ENCODE measurements around the gene B3GAT1.

B3GAT1 gene

DNA sequence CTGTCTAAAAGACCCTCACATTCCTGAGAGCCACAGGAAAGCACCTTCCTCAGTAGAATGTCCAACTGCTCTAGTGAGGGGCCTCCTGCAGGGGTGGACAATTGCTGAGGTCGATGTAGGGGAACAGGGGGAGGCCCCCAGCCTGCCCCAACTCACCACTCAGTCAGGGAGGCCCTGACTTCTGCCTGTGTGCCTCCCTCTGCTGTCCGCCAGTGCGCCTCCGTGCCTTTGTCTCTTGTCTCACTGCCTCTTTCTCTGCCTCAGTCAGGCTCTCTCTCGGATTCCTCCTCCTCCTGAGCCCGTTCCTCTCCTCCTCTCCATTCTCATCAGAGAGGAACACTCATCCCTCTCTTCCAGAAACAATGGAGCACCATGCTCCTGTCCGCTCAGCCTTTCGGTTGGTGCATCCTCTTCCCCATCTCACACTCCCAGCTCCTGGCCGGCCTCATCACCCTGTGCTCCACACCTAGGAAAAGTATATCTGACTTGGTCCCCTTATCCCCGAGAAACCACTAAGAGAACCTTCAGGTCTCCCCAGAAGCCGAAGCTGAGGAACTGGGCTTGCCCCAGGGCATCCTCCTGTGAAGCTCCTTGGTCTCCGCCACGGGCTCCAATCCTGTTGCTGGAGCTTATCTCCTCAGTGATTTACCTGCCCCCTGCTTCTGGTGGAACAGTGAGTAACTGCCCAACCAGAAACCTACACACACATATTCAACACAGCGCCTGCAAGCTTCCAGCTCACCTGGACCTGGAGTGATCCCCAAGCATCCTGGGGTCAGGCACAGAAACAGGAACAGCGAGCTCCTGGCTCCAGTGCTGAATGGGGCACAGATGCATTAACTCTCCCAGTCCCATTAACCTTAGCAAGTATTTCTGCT, 2.3 kb downstream of the B3GAT1 start:
- no peak for DNase-seq (ENCODE audit: low read depth in 2 of 2)

DNA sequence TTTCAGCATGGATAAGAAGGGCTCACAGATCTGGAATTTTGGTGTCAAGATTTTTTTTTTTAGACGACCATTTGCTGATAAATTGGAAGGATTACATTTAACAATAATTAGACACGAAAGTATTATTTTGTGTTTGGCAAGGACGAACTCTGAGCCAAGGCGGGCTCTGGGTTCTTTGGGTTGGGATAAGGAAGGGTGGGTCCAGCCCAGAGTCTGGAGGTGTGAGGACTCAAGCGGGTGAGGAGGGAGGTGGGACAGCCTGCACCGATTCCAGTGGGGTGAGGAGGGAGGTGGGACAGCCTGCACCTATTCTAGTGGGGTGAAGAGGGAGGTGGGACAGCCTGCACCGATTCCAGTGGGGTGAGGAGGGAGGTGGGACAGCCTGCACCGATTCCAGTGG, 4.1 kb downstream of the B3GAT1 start:
- DNase-seq (ENCODE audit: low read depth in 2 of 2) = no peak

DNA sequence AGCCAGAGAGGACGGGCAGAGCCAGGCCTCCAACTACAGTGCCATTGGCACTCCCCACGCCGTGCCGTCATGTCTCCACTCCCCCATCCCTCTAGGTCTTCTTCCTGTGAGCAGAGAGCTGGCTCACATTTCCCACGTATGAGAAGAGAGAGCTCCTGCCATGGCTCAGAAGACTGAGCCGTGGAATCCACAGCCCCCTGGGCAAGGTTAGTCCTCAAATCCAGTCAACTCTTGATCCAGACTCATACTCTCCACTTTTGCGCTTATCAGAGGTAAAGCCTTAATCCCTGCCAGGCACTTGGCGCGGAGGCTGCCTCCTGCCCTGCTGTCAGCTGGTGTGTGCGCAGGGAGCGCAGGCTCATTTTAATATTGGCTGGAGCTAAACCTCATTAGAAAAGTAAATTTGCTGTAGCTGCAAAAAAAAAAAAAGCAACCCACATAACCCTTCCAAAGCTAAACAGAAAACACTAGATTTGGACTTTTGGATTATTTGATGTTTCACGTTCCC, 4.7 kb downstream of the B3GAT1 start:
- no peak for DNase-seq (ENCODE audit: low read depth in 2 of 2)

DNA sequence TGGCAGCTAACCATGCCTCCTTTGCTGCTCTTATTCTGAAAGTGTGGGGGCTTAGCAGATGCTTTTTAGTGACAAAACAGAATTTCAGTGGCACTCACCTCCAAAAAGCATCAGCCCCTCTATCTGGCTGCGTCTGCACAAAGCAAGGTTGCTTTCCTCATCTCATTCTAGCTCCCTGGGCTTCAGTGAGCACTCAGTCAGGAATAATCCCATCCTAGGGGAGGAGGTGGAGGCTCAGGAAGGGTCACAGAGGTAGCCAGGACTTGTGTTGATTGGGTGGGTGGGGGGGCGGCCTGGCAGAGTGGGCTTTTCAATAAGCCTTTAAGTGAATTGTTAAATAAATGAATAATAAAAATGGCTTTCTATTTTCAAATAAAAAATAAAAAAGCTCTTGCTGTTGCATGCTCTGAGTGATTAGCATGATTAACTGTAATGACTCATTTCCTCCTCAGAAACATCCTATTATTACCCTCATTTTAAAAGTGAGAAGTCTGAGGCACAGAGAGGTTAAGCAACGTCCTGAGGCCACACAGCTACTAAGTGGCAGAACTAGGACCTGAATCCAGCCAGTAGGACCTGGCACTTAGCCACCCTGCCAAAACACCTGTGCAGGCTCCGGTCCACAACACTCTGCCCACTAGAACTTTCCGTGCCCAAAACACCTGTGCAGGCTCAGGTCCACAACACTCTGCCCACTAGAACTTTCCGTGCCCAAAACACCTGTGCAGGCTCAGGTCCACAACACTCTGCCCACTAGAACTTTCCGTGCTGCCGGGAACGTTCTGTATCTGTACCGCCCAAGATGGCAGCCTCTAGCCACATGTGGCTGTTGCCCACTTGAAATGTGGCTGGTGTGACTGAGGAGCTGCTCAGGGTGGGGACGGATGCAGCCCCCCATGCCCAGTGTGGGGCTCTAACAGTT, 5.5 kb downstream of the B3GAT1 start:
- no peak for DNase-seq (ENCODE audit: low read depth in 2 of 2)

DNA sequence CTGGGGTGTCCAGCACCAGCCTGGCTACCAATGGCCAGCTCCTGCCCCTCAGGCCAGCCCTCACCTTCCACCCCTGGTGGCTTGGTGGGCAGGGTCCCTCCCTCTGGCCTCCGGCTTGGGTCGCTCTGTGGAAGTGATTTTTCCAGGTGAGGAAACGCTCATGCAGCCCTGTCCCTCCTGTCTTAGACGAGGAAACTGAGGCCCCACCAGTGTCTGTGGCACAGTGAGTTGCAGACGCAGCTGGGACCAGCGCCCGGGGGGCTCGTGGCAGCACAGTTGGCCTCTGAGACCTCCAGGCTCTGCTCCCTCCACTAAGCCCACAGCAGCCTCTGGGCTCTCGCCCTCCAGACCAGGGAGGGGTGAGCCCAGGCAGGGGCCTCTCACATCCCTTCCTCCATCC, 6.2 kb downstream of the B3GAT1 start:
- no peak for DNase-seq (ENCODE audit: low read depth in 2 of 2)

DNA sequence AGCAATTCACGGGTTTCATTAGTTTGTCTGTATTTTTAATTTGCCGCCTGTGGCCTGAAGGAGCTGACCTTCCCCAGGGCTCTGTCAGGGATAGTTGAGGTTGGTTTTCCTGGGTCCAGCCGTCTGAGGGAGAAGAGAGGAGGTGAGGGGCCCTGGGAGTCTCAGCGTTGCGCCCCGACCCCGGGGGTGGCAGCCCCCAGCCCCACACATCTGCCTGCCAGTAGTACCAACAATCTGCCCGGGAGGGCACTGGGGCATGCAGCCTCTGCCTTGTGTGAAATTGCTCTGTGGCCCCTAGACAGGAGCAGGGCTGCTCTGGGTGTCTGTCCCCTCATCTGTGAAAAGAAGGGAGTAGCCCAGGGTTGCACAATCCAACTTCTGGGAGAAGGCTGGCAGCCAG, 6.6 kb downstream of the B3GAT1 start:
- no peak for DNase-seq (ENCODE audit: low read depth in 2 of 2)

DNA sequence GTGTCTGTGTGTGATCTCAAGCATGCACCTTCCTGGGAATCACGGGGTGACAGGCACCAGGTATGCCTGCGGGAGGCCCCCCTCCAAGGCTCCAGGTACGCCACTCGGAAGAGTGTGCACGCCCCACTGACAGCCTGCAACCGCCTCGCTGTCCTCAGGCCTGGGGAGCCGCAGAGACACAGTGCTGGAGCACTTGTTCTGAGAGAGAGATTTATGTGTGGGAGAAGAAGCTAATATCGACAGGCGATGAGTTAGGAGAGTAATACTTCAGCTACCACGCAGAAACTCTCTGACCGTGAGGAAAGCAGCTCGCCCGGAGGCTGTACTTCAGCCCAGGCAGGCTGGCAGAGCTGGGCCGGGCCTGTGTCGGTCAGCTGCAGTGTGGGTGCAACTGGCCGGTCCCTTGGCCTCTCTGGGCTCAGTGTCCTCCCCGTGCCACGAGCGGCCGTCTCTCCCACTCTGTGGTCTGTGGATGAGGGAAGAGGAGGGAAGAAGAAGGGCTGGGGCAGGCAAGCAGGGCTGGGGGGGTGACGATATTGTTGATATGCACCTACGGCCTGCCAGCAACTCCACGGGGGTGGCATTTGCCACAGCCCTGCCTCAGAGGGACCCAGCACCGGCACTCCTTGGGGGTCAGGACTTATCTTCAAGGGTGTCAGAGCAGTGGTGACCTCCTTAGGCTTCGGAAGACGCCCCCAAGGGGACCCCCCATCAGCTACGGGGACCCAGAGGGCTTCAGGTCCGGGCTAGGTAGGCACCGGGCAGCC, 7.3 kb downstream of the B3GAT1 start:
- DNase-seq (ENCODE audit: low read depth in 2 of 2) = no peak

DNA sequence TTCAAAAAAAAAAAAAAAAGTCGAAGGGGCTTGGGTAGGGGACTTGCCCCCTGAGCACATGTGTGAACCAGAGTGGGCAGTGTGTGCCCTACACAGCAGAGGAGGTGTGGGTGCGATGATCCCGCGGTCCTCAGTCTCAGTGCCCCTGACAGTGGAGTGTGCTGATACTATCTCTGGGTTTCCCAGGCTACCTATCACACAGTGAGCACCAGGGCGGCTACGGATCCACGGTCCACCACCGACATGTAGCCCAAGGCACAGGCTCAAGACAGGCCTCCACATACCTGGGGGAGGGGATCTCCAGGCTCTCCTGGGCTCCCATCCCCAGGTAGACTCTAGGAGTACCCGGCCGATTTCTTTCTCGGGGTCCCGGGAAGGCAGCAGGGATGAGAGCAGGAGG, 9.1 kb downstream of the B3GAT1 start:
- no peak for DNase-seq (ENCODE audit: low read depth in 2 of 2)

DNA sequence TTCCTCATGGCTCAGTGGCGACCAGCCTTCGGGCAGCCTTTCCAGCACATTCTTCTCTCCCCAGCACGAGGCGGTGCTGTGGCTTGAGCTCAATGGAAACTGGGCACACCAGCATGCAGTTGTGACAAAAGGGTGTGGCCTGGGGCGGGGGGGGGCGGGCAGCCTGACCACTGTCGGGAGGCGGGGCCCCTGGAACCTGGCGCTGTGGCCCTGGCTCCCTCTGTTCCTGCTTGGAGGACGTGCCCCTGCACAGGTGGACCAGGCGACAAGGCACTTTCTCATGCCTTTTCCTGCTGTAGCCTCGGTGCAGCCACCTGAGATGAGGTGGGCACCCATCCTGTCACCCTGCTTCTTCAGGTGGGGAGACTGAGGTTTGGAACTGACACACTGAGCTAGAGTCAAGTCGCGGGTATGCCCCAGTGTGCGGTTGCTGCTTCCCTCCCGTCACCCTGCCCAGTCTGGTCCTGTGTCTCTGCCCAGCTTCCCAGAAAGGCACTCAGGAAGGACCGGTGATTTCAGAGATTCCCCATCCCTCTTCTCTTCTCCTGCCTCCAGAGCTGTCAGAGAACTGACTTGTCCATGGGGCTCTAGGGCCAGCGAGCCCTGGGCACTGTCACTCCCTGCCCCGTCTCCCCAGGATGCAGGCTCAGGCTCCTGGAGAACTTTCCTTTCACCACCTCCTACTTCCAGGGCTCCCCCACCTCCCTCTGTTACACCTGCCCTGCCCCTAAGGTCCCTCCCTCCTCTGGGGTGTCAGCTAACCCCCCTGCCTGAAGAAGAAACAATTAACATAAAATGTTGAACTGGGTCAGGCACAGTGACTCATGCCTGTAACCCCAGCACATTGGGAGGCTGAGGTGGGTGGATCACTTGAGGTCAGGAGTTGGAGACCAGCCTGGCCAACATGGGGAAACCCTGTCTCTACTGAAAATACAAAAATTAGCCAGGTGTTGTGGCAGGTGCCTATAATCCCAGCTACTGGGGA, 9.9 kb downstream of the B3GAT1 start:
- no peak for DNase-seq (ENCODE audit: low read depth in 2 of 2)

DNA sequence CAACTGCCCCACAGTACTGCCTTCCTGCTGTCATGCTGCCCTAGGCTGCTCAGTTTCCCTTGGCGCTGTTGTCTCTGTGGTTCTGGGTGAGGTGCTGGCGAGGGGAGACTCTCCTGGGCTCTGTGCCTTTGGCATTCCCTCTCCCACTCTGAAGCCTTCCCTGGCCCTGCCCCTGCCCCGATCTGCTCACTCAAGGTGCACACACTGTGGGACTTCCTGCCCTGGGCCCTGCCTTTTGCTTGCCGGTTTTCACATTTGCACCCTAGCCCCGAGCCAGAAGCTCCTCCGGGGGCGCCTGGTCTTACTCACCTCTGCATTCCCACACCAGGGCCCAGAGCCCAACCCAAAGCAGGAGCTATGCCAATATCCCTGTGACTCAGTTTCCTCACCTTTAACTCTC, 12.0 kb downstream of the B3GAT1 start:
- no peak for DNase-seq (ENCODE audit: low read depth in 2 of 2)

DNA sequence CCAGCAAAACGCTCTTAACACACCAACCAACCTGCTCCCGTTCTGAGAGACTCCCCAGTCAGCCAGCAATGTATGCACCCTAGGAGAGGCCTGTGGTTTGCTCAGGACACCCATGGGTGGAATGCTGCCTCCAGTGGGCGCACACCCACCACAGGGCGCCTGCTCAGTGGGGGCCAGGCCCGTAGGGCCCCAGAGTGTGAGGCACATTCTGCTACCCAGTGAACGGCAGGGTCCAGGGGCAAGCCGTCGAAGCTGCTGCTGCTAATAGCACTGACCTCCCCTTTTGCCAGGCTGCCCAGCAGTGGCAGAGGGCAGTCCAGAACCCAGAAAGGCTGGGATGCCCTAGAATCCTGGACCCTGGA, 12.8 kb downstream of the B3GAT1 start:
- no peak for DNase-seq (ENCODE audit: low read depth in 2 of 2)

DNA sequence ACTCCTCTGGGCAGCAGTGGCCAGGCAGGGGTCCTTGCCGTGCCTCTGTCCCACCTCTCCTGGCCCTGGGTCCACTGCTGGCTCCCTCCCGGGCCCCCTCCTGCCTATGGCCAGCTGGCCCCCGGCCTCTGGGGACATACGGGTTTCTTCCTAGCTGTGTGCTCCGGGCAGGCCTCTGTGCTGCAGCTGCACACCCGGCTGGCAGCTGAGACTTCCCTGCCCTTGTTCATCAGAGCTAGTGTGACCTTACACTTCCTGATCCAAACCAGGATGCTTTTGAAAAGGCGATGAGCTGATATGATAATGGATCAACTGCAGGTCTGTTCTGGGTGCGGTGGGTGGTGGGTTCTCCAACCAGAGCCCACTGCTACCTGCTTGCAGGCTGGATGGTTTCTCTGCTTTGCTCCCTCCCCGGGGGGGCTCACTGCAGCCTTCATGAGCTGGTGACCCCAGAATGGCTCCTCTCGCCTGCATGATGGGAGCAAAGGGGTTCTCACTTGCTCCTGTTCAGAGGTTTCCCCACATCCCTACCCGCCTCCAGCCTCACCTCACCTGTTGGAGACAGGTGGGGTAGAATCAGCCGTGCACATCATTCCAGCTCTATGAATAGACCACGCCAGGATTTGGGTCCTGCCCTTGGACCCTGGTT, 13.3 kb downstream of the B3GAT1 start:
- DNase-seq (ENCODE audit: low read depth in 2 of 2) = no peak

DNA sequence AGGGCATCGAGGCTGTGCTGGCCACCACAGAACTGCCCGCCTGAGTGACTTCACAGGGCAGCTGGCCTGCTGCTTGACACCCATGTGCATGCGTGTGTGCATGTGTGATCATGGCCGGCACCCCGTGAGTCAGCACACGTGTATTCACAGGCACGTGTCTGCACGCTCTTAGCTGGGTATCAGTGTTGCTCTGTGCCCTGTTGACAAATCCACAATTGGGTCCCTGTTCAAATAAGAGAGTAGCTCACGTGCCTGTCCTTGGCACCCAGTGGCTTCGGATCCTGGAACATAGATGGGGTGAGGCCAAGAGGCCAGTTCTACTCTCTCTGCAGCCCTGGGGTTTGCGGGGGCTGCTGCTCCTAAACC, 14.0 kb downstream of the B3GAT1 start:
- DNase-seq (ENCODE audit: low read depth in 2 of 2) = no peak

DNA sequence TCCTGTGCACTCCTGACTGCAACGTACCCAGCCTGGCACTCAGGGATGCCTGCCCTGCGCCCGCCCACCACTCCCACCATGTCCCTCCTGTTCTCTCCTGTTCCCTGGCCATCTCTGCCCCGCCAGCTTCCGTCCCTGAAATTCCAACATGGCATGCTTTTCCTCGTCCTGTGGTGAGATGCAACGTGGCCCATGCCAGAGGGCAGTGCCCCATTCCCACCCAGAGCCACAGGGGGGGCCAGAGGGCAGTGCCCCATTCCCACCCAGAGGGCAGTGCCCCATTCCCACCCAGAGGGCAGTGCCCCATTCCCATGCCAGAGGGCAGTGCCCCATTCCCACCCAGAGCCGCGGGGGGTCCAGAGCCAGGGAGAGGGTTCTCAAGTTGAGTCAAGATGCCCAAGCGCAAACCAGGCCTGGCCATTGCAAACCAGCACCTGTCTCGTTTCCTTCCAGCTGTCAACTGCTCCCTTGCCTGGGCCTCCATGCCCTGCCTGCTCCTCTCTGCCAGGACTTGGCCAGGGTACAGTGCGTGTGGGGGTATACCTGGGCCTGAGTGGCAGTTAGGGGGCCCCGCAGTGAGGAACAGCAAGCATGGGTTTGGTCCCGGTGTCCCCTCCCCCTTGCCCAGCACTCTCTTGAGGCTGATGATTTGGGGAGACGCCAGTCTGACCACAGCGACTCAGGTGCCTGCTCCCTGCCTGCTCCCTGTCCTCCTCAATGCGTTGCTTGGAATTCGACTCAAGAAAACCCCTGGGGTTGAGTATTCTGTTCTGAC, 14.6 kb downstream of the B3GAT1 start:
- no peak for DNase-seq (ENCODE audit: low read depth in 2 of 2)

DNA sequence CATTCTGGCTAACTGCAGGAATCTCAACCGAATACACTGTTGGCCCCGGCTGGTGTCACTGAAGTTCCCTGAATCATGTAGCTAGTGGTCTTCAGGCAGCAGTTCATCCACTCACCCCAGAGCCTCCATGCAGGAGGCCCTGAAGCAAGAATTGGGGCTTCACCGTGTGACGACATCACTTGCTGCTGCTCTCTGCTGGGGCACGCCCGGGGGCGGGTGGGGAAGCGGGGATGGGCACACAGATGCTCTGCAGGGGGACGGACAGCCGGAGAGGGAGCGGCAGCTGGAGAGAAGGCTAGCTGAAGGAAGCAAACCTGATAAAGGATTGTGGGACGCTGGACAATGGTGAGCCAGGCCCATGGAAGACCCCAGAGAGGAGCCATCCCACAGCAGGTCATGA, 17.0 kb downstream of the B3GAT1 start:
- no peak for DNase-seq (ENCODE audit: low read depth in 2 of 2)

DNA sequence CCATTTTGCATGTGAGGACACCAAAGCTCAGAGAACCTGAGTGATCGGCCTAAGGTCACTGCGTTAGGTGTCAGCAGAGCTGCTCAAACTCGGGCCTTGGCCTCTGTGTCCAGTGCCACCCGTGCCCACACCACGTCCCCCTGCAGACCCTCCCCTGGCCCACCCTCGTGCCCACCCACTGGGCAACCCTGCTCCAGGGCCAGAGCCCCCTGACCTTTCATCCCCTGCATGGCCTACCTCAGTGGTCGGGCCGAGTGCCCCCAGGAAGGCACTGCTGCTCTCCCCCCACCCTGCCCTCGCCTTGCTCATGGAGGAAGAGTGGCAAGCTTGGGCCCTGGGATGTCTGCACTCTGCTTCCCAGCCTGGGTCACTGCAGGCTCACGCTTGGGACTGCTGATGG, 17.7 kb downstream of the B3GAT1 start:
- no peak for DNase-seq (ENCODE audit: low read depth in 2 of 2)

DNA sequence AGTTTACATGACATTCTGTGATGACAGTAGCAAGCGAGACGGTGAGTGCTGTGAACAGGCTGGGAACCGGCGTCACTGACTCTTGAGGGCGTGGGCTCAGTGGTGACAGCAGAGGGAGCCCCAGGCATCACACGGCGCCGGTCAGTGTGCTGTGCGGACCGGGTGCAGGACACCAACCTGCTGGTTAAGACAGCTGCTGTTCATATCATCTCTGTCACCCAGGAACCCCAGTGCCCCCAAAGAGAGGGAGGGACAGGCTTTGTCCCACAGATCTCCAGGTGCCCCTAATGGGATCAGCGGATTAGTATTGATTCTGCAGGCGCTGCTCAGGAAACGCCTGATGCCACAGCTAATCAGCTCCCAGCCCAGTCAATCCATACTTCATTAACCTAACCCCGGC, 18.4 kb downstream of the B3GAT1 start:
- DNase-seq (ENCODE audit: low read depth in 2 of 2) = no peak

DNA sequence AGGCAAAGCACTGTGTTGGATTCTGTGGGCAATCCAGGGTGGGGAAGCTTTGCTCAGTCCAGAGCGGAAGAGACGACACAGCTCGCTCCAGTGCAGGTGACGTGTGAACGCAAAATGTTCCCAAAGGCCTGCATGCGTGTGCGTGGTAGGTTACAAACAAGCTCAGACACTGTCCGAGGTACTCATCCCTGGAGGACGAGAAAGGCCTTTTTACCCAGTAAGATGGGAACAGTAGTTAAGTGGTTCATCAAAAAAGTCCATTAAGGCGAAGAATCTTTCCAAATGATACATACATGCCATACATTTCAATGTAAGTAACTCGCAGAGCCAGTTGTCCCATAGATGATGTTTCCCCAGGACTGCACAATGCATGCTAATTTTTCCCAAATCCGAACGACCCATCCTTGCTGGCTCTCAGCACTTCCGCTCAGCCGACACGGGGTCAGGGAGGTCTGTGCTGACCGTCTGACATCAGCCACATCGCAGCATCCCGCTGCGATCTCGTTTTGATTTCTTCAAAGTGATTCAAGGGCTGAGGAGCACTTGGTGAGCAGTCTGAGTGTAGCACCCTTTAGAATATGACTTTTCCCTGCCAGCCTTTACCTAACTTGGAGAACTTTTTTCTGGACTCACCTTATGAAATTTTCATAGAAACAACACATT, 19.0 kb downstream of the B3GAT1 start:
- DNase-seq (ENCODE audit: low read depth in 2 of 2) = no peak

DNA sequence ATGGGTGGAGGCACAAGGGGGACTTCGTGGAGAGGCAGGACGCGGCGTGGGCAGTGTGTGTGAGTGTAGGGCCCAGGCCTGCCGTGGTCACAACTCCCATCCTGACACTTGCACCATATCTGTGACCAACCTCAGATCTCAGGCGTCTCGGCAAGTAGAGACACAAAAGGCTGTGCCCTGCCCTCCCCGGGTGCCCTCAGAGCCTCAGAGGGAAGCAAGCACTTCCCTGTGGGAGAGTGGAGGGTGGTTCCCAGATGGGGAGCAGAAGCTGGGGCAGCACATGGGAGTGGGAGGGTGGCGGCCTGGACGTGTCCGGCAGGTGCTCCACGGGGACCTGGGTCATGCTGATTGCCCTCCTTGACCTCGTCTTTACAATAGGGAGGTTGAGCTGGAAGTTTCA, 20.4 kb downstream of the B3GAT1 start:
- DNase-seq (ENCODE audit: low read depth in 2 of 2) = no peak

All from stimulated activated CD4-positive, alpha-beta T cell treated with anti-CD3 and anti-CD28 coated beads, Interleukin-15, amount 100 ng/mL, for 48 hours (primary cell).